ENCODE measurements around the gene CLDN19.
"Not testable (repeated sequence)": the region's sequence is repeated elsewhere in the genome, so short reads cannot be mapped to it uniquely, and the experiment has no call there.

CLDN19 gene

GRCh38 chr1:42723511-42723910 is 16.5 kb downstream of the CLDN19 start:
- no peak for TF ChIP-seq CTCF (IDR thresholded peaks at IDR 0.05; ENCODE audit: insufficient read depth, missing control alignments)
- FAIRE-seq, result no peak

GRCh38 chr1:42722403-42722802 is 17.6 kb downstream of the CLDN19 start:
- not testable (repeated sequence) for FAIRE-seq; DNase-seq (ENCODE audit: insufficient read length, low spot score)

More at GRCh38 chr1:42723511-42723910, 16.5 kb downstream of the CLDN19 start:
- DNase-seq (ENCODE audit: insufficient read length, low spot score), result no peak

- no peak for FAIRE-seq
- TF ChIP-seq CTCF (IDR thresholded peaks at IDR 0.05; ENCODE audit: insufficient read depth, missing control alignments), result no peak
- no peak for DNase-seq (ENCODE audit: insufficient read length, low spot score)
Measured at GRCh38 chr1:42721926-42722325, 18.1 kb downstream of the CLDN19 start.

GRCh38 chr1:42720868-42721267 is 19.2 kb downstream of the CLDN19 start:
- FAIRE-seq, result no peak
- DNase-seq (ENCODE audit: insufficient read length, low spot score), result no peak
- TF ChIP-seq CTCF (IDR thresholded peaks at IDR 0.05; ENCODE audit: insufficient read depth, missing control alignments), result no peak

GRCh38 chr1:42714441-42714840 is 25.6 kb downstream of the CLDN19 start:
- FAIRE-seq, result not testable (repeated sequence)

GRCh38 chr1:42713293-42713692 is 26.7 kb downstream of the CLDN19 start:
- no peak for FAIRE-seq
- DNase-seq (ENCODE audit: insufficient read length, low spot score), result no peak
- TF ChIP-seq CTCF (IDR thresholded peaks at IDR 0.05; ENCODE audit: insufficient read depth, missing control alignments), result no peak

More at GRCh38 chr1:42714441-42714840, 25.6 kb downstream of the CLDN19 start:
- not testable (repeated sequence) for DNase-seq (ENCODE audit: insufficient read length, low spot score)

- not testable (repeated sequence) for DNase-seq (ENCODE audit: insufficient read length, low spot score); FAIRE-seq
Measured at GRCh38 chr1:42712808-42713207, 27.2 kb downstream of the CLDN19 start.

- DNase-seq (ENCODE audit: insufficient read length, low spot score) (no peak), FAIRE-seq (peak; percentile 6)
- TF ChIP-seq CTCF (IDR thresholded peaks at IDR 0.05; ENCODE audit: insufficient read depth, missing control alignments), result no peak
Measured at GRCh38 chr1:42703888-42704464, 36.1 kb downstream of the CLDN19 start.

GRCh38 chr1:42700006-42700405 is 40.0 kb downstream of the CLDN19 start:
- no peak for DNase-seq (ENCODE audit: insufficient read length, low spot score)
- TF ChIP-seq CTCF (IDR thresholded peaks at IDR 0.05; ENCODE audit: insufficient read depth, missing control alignments), result no peak
- FAIRE-seq, result no peak
